Measurements from ENCODE around the gene DUSP8. TPM values are rescaled to one million over a fixed set of nuclear protein-coding genes. Genes with fewer than 3 reads are reported as not detected.
"Not testable (repeated sequence)": the region's sequence is repeated elsewhere in the genome, so short reads cannot be mapped to it uniquely, and the experiment has no call there.

DUSP8 gene
- polyA plus RNA-seq, 1 donor = 3.2 TPM

- DNase-seq = not testable (repeated sequence)
These were observed 17.3 kb upstream of the DUSP8 start for GRCh38 chr11:1589191-1589963.

DNA sequence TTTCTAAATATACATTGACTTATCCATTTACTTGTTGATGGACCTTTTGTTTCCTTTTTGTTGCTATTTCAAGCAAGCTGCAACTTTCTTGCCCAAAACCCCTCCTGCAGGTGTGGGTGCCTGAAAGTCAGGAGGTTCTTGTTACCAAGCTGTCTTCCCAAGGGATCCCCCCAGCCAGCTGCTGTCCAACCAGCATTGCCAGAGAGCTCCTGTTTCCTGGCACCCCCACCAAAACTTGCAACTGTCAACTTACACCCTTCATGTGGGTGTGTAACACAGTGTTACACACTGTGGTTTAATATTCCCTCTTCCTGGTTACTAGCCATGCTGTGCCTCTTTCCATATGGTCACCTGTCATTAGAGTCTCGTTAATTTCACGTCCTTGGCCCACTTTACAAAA is 14.6 kb upstream of the DUSP8 start:
- no peak for DNase-seq

DNA sequence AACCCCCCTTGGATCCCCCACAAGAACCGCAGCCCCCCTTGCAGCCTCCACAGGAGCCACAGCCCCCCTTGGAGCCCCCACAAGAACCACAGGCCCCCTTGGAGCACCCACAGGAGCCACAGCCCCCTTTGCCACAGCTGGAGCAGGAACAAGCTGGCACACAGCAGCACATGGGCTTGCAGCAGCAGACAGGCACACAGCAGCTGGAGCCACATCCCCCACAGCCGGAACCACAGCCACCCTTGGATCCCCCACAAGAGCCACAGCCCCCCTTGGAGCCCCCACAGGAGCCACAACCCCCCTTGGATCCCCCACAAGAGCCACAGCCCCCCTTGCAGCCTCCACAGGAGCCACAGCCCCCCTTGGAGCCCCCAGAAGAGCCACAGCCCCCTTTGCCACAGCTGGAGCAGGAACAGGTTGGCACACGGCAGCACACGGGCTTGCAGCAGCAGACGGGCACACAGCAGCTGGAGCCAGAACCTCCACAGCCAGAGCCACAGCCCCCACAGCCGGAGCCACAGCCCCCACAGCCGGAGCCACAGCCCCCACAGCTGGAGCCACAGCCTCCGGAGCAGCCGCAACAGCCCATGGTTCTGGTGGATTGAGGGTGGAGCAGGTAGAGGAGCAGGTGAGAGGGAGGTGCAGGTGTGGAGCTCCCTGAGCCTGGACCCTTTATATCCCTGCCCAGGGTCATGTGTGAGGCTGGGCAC is 12.7 kb upstream of the DUSP8 start, which contains the start of gene KRTAP5-1:
Gene KRTAP5-1 (minus strand): TSS at position 623 of the 710 bp plus-strand sequence. CDS start 34 bp downstream, at position 589.
- DNase-seq = not testable (repeated sequence)

DNA sequence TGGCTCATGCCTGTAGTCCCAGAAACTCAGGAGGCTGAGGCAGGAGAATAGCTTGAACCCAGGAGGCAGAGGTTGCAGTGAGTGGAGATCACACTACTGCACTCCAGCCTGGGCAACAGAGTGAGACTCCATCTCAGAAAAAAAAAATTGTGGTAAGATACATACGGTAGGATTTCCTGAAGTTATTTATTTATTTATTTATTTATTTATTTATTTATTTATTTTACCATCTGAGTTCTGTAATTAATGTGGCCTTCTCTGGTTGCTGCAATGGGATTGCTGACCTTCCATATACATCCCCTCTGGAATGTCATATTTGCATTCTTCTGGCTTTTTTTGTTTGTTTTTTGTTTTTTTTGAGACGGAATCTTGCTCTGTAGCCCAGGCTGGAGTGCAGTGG is 10.8 kb upstream of the DUSP8 start:
- DNase-seq = not testable (repeated sequence)

DNA sequence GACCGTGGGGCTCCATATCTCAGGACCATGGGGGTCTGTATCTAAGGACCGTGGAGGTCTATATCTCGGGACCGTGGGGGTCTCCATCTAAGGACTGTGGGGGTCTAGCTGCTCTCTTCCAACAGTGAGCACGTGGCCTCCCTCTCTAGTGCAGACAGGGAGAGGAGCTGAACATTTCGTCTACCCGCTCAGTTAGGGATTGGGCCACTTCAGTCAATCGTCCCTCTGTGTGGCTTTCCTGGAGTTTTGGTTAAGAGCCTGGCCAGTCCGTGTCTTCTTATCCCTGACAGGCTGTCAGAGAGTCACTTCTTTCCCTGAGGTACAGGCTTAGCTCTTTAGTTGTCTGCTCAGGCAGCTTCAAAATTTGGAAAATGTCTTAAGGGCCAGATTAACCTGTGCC is 9.9 kb upstream of the DUSP8 start:
- no peak for DNase-seq

GRCh38 chr11:1576825-1577224 is 4.8 kb upstream of the DUSP8 start:
- DNase-seq = no peak

- DNase-seq = not testable (repeated sequence)
These were observed 3.7 kb upstream of the DUSP8 start for GRCh38 chr11:1575756-1576155.

DNA sequence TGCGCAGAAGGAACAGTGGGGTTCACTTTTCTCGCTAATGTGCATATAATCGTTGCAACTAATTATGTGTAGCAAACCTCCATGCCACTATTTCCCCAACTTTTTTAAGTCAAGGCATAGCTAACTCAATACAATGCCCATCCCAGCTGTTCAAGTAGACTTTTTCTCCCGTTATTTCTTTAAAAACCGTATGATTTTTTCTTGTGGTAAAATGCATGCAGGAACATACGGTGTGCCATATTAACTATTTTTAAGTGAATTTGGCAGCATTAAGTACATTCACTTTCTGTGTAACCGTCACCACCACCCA is 2.8 kb upstream of the DUSP8 start:
- no peak for DNase-seq

DNA sequence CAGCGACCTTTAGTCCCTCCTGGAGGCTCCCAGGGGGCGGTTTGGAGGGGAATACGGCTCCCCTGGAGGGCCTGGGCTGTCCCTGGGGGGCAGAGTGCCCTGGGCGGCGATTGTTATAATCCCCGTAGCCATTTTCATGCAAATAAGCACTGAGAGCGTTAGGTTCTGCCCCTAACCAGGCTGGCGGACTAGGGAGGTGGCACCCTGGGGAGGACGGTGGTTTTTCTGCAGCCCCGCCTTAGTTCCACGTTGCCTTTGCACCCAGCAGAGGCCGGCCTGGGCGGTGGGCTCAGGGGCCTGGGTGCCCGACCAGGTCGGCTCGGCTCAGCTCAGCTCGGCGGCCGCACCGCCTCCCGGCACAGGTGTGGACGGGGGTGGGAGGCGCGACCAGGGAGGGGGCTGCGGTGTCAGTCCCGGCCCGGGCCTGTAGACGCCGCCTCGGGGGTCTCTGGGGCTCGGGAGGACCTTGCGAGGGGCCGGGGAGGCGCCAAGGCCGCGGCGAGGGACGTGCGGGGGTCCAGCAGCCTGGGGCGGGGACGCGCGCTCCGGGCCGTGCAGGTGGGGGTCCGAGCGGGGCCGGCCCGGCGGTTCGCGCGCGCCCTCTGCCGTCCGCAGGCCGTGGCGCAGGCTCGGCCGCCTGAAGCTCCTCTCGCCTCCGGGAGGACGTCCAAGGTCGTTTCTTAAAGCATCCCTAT is 2.3 kb upstream of the DUSP8 start:
- no peak for DNase-seq

- DNase-seq = no peak
These were observed 1.8 kb upstream of the DUSP8 start for GRCh38 chr11:1573903-1574237.

DNA sequence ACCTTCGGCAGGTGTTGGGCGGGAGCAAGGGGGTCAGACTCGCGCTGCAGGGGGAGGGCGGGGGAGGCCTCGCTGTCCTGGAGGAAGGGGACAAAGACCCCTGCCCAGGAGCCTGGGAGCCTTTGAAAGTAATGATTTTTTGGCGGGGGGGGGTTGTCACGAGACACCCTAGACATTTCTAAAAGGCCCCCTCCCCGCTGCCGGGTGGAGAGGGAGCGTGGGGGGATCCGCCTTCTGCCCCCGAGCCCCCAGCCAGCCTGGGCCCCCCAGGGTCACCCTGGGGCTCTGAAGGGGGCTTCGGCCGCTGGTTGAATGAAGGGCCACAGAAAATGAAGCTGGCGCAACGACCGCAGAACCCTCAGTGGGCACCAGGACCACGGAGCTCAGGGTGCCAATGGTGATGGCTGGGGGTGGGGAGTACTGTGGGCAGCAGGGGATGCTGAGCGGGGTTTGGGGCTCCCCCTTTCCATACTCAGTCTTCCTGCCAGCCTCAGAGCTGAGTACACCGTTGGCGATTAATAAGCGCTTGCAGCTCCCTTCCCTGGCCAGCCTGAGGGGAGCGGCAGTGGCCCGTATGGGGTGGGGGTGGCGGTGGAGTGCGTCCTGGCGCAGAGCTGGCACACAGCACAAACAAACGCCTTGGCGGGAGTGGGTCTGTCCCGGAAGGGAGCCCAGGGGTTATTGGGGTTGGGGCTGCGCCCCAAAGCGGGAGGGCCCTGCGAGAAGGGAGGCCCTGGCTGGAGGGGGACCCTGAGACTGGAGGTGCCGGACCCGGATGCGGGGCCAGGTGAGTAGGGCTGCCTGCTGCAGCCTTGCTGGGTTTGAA is 1.2 kb upstream of the DUSP8 start:
- no peak for DNase-seq

- no peak for DNase-seq
These were observed 293 bp downstream of the DUSP8 start for GRCh38 chr11:1571760-1572196.

DNA sequence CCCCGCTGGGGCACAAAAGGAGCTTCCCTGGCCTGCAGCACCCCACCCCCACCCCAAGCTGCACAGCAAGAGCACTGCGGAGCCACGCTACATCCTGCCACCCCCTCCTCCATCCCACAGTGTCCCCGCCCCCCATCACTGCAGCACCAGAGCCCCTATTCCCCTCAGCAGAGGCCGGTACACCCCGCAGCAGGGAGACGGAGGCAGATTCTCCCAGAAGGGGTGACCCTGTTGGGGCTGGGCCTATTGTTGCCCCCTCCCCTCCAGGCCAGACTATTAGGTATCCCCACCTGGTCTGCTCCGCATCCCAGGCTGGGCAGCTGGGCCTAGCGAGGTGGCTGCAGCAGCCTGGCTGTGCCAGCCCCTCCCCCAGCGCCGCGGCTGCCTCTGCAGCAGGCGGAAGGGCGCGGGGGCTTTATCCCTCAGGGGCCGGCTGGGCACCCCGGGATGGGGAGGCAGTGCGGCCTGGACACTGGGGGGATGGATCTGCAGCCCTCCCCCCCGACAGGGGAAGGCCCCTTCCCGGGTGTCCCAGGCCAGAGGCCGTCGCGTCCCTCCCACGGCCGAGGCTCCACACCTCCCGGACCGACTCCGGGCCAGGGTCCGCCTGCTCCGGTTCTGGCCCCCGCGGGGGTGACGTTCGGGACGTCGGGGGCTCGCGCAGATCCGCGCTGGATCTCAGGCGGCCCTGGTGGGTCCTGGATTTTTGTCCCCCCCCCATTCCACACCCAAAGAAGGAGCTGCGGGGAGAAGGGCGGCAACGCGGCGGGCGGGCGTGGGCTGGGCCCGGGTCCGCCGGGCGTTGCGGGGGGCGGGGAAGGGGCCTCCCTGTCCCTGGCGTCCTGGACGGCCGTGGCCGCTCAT is 943 bp downstream of the DUSP8 start:
- DNase-seq = no peak

GRCh38 chr11:1570531-1570895 is 1.6 kb downstream of the DUSP8 start:
- DNase-seq = no peak

DNA sequence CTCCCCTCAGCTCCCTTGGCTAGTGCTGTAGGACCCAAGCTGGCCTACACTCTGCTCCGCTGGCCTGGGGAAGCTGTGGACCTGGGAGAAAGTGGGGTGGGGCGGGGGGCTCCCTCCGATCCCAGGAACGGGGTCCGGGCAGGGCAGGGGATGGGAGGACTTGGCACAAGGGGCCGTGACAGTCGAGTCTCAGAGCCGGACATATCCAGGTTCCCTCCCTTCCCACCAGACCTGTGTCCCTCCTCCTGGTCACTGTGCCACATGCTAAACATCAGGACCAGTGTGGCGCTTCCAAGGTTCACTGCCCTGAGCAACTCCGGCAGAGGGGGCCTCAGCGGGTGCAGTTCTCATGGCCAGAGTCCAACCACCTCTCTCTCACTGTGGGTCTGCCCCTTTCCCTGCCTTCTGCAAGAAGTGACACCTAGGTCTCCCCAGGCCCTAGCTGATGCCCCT is 2.0 kb downstream of the DUSP8 start:
- DNase-seq = no peak

DNA sequence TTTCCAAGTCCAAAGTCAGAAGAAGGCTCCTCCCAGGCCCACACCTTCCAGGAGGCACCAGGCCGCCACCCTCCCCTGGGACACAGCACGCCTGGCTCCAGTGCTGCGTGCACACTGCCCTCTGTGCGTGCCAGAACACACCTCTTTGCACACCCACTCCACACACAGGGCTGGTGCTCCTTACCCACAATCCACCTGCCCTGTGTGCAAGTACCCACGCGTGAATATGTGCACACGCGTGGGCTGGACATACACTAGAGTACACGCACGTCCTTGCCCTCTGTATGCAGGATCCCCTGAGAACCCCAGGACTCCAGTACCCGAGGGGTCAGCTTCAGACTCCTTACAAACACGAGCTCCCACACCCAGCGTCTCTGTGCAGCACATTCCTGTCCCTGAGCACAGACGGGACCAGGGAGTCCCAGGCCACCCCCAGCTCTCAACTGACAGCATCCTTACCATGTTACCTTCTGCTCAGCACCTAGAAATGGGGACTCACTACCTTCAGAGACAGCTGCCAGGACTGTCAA is 2.8 kb downstream of the DUSP8 start:
- no peak for DNase-seq

- no peak for DNase-seq
These were observed 3.6 kb downstream of the DUSP8 start for GRCh38 chr11:1568441-1568911.

GRCh38 chr11:1567721-1568100 is 4.4 kb downstream of the DUSP8 start:
- DNase-seq = no peak

GRCh38 chr11:1567052-1567720 is 4.9 kb downstream of the DUSP8 start:
- DNase-seq = no peak

GRCh38 chr11:1566381-1567051 is 5.6 kb downstream of the DUSP8 start:
- no peak for DNase-seq

Measured in left kidney (tissue), 2 donors.